Panc1 (cell line): ENCODE measurements around the gene CCDC57.

Experiments used
- POLR2AphosphoS5 ChIP-seq: IDR thresholded peaks from 2 replicates; pipeline ENCODE4 v1.6.1; 2012; ENCODE audit warnings: mild to moderate bottlenecking, low read depth, low read length, moderate library complexity
- SIN3A ChIP-seq: IDR thresholded peaks from 2 replicates; pipeline ENCODE4 v1.6.1; 2012; ENCODE audit warnings: low read depth, mild to moderate bottlenecking, low read length, moderate library complexity, borderline replicate concordance; ENCODE audit not compliant: insufficient read depth
- TF ChIP-seq, protein P1 (sequence below): fragments of 450-650 bp; IDR thresholded peaks from 2 replicates; pipeline ENCODE4 v1.5.1; 2017; ENCODE audit warnings: mild to moderate bottlenecking

DNA sequence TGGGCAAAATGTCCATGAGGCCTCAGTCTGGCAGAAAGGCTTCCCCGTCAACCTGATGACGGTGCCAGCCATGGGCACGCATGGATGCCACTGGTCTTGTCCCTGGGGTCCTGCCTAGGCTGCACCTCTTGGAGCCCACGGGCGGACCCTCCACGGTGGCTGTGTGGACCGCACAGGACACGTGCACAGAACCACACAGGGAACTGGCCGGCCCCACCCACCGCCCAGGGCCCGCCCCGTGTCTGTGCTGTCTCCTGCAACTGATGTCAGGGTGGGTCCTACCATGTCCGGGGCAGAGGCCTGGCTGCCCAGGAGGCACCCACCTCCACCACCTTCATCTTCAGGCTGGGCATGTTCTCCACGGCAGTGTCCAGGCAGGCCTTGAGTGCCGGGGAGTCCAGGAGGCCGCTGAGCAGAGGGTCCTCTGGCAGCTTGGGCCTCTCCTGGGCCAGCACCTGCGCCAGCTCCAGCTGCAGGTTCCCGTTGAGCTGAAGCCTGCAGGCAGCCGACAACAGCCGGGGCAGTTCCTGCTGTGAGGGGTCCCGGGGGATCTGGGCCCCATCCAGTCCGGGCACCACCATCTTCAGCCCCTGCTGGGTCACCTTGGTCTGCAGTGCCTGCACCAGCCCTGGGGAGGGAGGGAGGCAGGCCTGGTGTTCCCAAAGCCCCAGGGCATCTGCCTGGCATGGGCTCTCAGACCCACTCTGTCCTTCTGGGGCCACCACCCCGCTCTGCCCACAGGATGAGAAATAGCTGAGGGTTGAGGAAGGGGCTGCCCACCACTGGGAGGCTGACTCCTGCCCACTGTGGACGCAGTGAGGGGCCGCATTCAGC is 126.5 kb downstream of the CCDC57 start:
- TF ChIP-seq POLR2AphosphoS5 (no peak), SIN3A (no peak)
- TF ChIP-seq, protein P1, sequence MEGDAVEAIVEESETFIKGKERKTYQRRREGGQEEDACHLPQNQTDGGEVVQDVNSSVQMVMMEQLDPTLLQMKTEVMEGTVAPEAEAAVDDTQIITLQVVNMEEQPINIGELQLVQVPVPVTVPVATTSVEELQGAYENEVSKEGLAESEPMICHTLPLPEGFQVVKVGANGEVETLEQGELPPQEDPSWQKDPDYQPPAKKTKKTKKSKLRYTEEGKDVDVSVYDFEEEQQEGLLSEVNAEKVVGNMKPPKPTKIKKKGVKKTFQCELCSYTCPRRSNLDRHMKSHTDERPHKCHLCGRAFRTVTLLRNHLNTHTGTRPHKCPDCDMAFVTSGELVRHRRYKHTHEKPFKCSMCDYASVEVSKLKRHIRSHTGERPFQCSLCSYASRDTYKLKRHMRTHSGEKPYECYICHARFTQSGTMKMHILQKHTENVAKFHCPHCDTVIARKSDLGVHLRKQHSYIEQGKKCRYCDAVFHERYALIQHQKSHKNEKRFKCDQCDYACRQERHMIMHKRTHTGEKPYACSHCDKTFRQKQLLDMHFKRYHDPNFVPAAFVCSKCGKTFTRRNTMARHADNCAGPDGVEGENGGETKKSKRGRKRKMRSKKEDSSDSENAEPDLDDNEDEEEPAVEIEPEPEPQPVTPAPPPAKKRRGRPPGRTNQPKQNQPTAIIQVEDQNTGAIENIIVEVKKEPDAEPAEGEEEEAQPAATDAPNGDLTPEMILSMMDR: no peak
